Epithelial cell of prostate (primary cell): ENCODE data around the gene BAG2.
A peak's percentile ranks its signal among the peaks of the same experiment; 100 is the strongest.

ENCODE experiments used
- DNase-seq: peaks from one replicate; pipeline ENCODE4 v3.0.0-alpha.2; 2011; ENCODE audit warnings: low read depth, low spot score
- H3K27ac ChIP-seq: fragments of 450-650 bp; 2 replicates; pipeline ENCODE4 v1.5.1; 2017; ENCODE audit warnings: mild to moderate bottlenecking

The BAG2 gene

GRCh38 chr6:57172136-57173055 is at the start of gene BAG2:
Gene BAG2 (plus strand): TSS chr6:57172326. CDS start chr6:57172698, 372 bp downstream.
- peak within 1 kb of the TSS; percentile 16 for H3K27ac ChIP-seq
- DNase-seq = no peak

- no peak for DNase-seq
- no peak overlapping the region for H3K27ac ChIP-seq
Measured at GRCh38 chr6:57123111-57123510, 49.0 kb upstream of the BAG2 start.

GRCh38 chr6:57127763-57128162 is 44.4 kb upstream of the BAG2 start:
- no peak for DNase-seq
- no peak overlapping the region for H3K27ac ChIP-seq

- no peak overlapping the region for H3K27ac ChIP-seq
- DNase-seq = no peak
Measured at GRCh38 chr6:57130661-57131177, 41.4 kb upstream of the BAG2 start.

- DNase-seq = no peak
Measured at GRCh38 chr6:57134954-57135353, 37.2 kb upstream of the BAG2 start.

GRCh38 chr6:57135885-57136284 is 36.2 kb upstream of the BAG2 start:
- no peak for DNase-seq
- H3K27ac ChIP-seq = no peak overlapping the region

More at GRCh38 chr6:57134954-57135353, 37.2 kb upstream of the BAG2 start:
- no peak overlapping the region for H3K27ac ChIP-seq

- H3K27ac ChIP-seq = no peak overlapping the region
- DNase-seq = no peak
Measured at GRCh38 chr6:57137350-57137749, 34.8 kb upstream of the BAG2 start.

- no peak overlapping the region for H3K27ac ChIP-seq
- no peak for DNase-seq
Measured at GRCh38 chr6:57138026-57138425, 34.1 kb upstream of the BAG2 start.

GRCh38 chr6:57141451-57142177 is 30.5 kb upstream of the BAG2 start:
- DNase-seq = no peak
- H3K27ac ChIP-seq = no peak overlapping the region

GRCh38 chr6:57142178-57142525 is 30.0 kb upstream of the BAG2 start:
- DNase-seq = no peak
- H3K27ac ChIP-seq = no peak overlapping the region

- DNase-seq = no peak
Measured at GRCh38 chr6:57143690-57144089, 28.4 kb upstream of the BAG2 start.

GRCh38 chr6:57147401-57147800 is 24.7 kb upstream of the BAG2 start:
- DNase-seq = no peak
- H3K27ac ChIP-seq = no peak overlapping the region

More at GRCh38 chr6:57143690-57144089, 28.4 kb upstream of the BAG2 start:
- no peak overlapping the region for H3K27ac ChIP-seq

- no peak for DNase-seq
- H3K27ac ChIP-seq = no peak overlapping the region
Measured at GRCh38 chr6:57147955-57148858, 23.9 kb upstream of the BAG2 start.

GRCh38 chr6:57158658-57159057 is 13.5 kb upstream of the BAG2 start:
- peak overlapping the region; percentile 54 for H3K27ac ChIP-seq
- peak; percentile 51 for DNase-seq

GRCh38 chr6:57159127-57159526 is 13.0 kb upstream of the BAG2 start:
- peak overlapping the region; percentile 54 for H3K27ac ChIP-seq
- DNase-seq = peak; percentile 44

GRCh38 chr6:57162028-57162427 is 10.1 kb upstream of the BAG2 start:
- DNase-seq = no peak
- no peak overlapping the region for H3K27ac ChIP-seq

- no peak overlapping the region for H3K27ac ChIP-seq
- no peak for DNase-seq
Measured at GRCh38 chr6:57162516-57162915, 9.6 kb upstream of the BAG2 start.

- no peak for DNase-seq
- H3K27ac ChIP-seq = no peak overlapping the region
Measured at GRCh38 chr6:57163956-57164355, 8.2 kb upstream of the BAG2 start.

GRCh38 chr6:57165080-57165479 is 7.0 kb upstream of the BAG2 start:
- no peak for DNase-seq
- H3K27ac ChIP-seq = no peak overlapping the region
